PC-3 (cell line): Measurements from ENCODE around the gene CYP11A1.

Experiments
- EZH2 ChIP-seq: fragments of 300-600 bp; sonication (generic); IDR thresholded peaks from one replicate; pipeline ENCODE4 v1.6.1; 2017; ENCODE audit warnings: antibody characterized with exemption, mild to moderate bottlenecking, low read length; ENCODE audit not compliant: unreplicated experiment
- EZH2phosphoT487 ChIP-seq: fragments of 300-600 bp; sonication (generic); IDR thresholded peaks from 2 replicates; pipeline ENCODE4 v1.6.1; 2018; ENCODE audit warnings: mild to moderate bottlenecking, antibody characterized with exemption, low read length, borderline replicate concordance
- TF ChIP-seq, protein P1 (sequence below): fragments of 300-600 bp; sonication (generic); conservative IDR thresholded peaks from 2 replicates; pipeline ENCODE4 v1.5.1; 2017; ENCODE audit warnings: antibody characterized with exemption, low read depth, mild to moderate bottlenecking, low read length

DNA sequence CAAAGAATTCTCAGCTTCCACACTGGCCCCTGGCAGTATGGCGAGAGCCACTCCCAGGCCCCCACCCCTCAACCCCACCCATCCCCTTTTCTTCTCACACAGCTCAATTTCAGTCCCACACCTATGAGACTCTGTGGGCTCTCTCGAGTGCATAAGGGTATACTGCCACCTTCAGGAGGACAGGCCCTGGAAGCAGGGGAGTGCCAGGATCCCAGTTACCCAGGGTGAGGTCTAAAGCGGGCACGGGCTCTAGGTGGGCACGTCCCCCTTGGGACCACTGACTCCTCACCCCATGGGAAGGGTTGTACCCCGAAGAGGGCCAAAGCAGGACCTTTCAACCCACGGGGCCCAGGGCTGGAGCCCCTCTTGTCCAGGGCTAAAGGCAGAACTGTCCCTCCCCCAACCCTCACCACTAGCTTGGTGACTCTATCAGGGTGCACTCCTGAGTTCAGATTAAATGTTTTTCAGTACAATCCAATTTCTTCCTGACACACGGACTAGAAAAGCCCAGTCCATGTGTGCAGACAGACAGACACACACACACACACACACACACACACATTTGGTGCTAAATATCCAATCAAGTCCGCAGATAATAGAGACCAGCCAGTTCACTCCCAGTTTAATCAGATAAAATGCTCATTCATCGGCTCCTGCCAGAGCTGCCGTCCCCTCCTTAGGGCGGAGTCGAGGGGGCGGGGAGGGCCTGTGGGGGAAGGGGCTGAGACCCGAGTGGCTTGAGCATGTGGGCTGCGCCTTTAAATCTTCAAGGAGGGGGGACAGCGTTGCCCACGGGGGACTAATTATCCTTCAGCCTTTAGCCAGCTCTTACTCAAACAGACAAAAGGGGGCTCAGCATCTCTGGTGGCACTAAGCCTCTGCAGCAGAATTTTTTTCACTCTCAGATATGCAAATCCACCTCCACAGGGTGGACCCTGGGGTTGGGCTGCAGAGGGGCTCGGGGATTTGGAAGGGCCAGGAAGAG, 59.3 kb downstream of the CYP11A1 start:
- TF ChIP-seq, protein P1, sequence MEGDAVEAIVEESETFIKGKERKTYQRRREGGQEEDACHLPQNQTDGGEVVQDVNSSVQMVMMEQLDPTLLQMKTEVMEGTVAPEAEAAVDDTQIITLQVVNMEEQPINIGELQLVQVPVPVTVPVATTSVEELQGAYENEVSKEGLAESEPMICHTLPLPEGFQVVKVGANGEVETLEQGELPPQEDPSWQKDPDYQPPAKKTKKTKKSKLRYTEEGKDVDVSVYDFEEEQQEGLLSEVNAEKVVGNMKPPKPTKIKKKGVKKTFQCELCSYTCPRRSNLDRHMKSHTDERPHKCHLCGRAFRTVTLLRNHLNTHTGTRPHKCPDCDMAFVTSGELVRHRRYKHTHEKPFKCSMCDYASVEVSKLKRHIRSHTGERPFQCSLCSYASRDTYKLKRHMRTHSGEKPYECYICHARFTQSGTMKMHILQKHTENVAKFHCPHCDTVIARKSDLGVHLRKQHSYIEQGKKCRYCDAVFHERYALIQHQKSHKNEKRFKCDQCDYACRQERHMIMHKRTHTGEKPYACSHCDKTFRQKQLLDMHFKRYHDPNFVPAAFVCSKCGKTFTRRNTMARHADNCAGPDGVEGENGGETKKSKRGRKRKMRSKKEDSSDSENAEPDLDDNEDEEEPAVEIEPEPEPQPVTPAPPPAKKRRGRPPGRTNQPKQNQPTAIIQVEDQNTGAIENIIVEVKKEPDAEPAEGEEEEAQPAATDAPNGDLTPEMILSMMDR = peak; percentile 78
- TF ChIP-seq EZH2phosphoT487 (no peak), EZH2 (no peak)
